H1 (cell line): Measurements from ENCODE around the gene ABHD16B. TPM values are rescaled to one million over a fixed set of nuclear protein-coding genes. Genes with fewer than 3 reads are reported as not detected.

ENCODE experiments used
- ASH2L ChIP-seq: fragments of 200-600, 300-600 bp; sonication (generic); IDR thresholded peaks from one replicate; pipeline ENCODE4 v1.7.1; 2017; ENCODE audit warnings: low read length
- ATF3 ChIP-seq: IDR thresholded peaks from 2 replicates; pipeline ENCODE4 v1.6.1; 2011; ENCODE audit warnings: low read depth, mild to moderate bottlenecking, low read length; ENCODE audit not compliant: insufficient read depth
- BRCA1 ChIP-seq: IDR thresholded peaks from 2 replicates; pipeline ENCODE4 v1.6.1; 2012; ENCODE audit warnings: low read depth, low read length, improper control_type of control experiment
- CHD7 ChIP-seq: fragments of 300-600 bp; sonication (generic); IDR thresholded peaks from 2 replicates; pipeline ENCODE4 v1.7.1; 2012; ENCODE audit warnings: low read length, moderate library complexity, mild to moderate bottlenecking, inconsistent platforms; ENCODE audit not compliant: insufficient replicate concordance
- EGR1 ChIP-seq: IDR thresholded peaks from 2 replicates; pipeline ENCODE4 v1.6.1; 2011; ENCODE audit warnings: low read depth, low read length, borderline replicate concordance
- EP300 ChIP-seq, 2 experiments: IDR thresholded peaks; 1 replicate in 1 of 2; 2 replicates in 1 of 2; pipeline ENCODE4 v1.6.1; 2011 to 2012; ENCODE audit warnings: low read depth in 2 of 2, low read length in 2 of 2, mild to moderate bottlenecking in 2 of 2, borderline replicate concordance in 1 of 2, inconsistent platforms in 1 of 2, moderate library complexity in 1 of 2
- PHF8 ChIP-seq: fragments of 200-600 bp; sonication (generic); conservative IDR thresholded peaks from 2 replicates; pipeline ENCODE4 v1.7.1; 2012; ENCODE audit warnings: low read depth, mild to moderate bottlenecking, inconsistent platforms, low read length, moderate library complexity
- POU5F1 ChIP-seq: IDR thresholded peaks from 2 replicates; pipeline ENCODE4 v1.6.1; 2011; ENCODE audit warnings: low read depth, mild to moderate bottlenecking, low read length, moderate library complexity
- SP2 ChIP-seq: IDR thresholded peaks from 2 replicates; pipeline ENCODE4 v1.6.1; 2012; ENCODE audit warnings: mild to moderate bottlenecking, low read length, inconsistent platforms
- TAF7 ChIP-seq: optimal IDR thresholded peaks from 2 replicates; pipeline ENCODE3; 2011; ENCODE audit warnings: low read depth, mild to moderate bottlenecking, inconsistent platforms, low read length, moderate library complexity, borderline replicate concordance
- TBP ChIP-seq: IDR thresholded peaks from 2 replicates; pipeline ENCODE4 v1.6.1; 2011; ENCODE audit warnings: low read depth, low read length, improper control_type of control experiment
- ZNF274 ChIP-seq: IDR thresholded peaks from 2 replicates; pipeline ENCODE4 v1.7.0; 2012; ENCODE audit warnings: low read length, borderline replicate concordance; ENCODE audit errors: extremely low read depth
- polyA plus RNA-seq, 7 experiments: library from polyadenylated mRNA; depleted of rRNA in 3 of 7; stranded (reverse) in 5 of 7; unstranded in 2 of 7; fragments of >200 nt in 5 of 7; fragments of 200-250 nt in 2 of 7; gene quantifications; 1 replicate in 5 of 7; 2 replicates in 1 of 7; 4 replicates in 1 of 7; pipeline versions ENCODE4 v1.2.1 to v1.2.3, GENCODE V29; 2011 to 2013; ENCODE audit warnings: missing spikeins in 2 of 7, mixed read lengths in 2 of 7
- total RNA-seq: library from RNA; stranded (reverse); fragmentation: NEBNext Ultra II Directional; extraction: Animal tissue kit (Norgen Biotek cat#: 25700); gene quantifications from 2 replicates; pipeline ENCODE4 v1.2.1, GENCODE V29; 2021

Gene ABHD16B
- total and polyA plus RNA-seq, 2 of the 8 experiments (the other 6 are each of a cell fraction or from before 2014, with no cell fraction given): not detected

GRCh38 chr20:63843222-63843621 lies 18.1 kb upstream of the ABHD16B start (continued):
- TF ChIP-seq CHD7 (no peak), SP2 (no peak), BRCA1 (no peak), TAF7 (no peak), ATF3 (no peak), EP300 (IDR thresholded peaks at IDR 0.05; ENCODE audit: borderline replicate concordance in 1 of 2, low read depth in 2 of 2, low read length in 2 of 2) (no peak), POU5F1 (no peak), PHF8 (no peak), ASH2L (no peak), EGR1 (no peak), ZNF274 (no peak), TBP (no peak)
